Osteoblast (primary cell): Measurements from ENCODE around the gene PAX5. TPM values are rescaled to one million over a fixed set of nuclear protein-coding genes. Genes with fewer than 3 reads are reported as not detected.
A peak's percentile ranks its signal among the peaks of the same experiment; 100 is the strongest.

Experiments used
- DNase-seq: peaks from one replicate; pipeline ENCODE4 v3.0.0; 2011; ENCODE audit warnings: low spot score, mixed read lengths; ENCODE audit not compliant: insufficient read length; ENCODE audit errors: missing footprints
- H2AFZ ChIP-seq: 2 replicates; pipeline ENCODE4 v1.6.0; 2011; ENCODE audit warnings: mild to moderate bottlenecking, low read length
- H3K27ac ChIP-seq: 2 replicates; pipeline ENCODE4 v1.5.1; 2011; ENCODE audit warnings: mild to moderate bottlenecking, low read depth, low read length, moderate library complexity
- H3K27me3 ChIP-seq: 2 replicates; pipeline ENCODE4 v1.6.0; 2012; ENCODE audit warnings: mild to moderate bottlenecking, control low read depth, inconsistent platforms, low read length, moderate library complexity; ENCODE audit not compliant: insufficient read depth
- H3K36me3 ChIP-seq: 2 replicates; pipeline ENCODE4 v1.5.1; 2011; ENCODE audit warnings: mild to moderate bottlenecking, low read length, control low read depth, moderate library complexity; ENCODE audit not compliant: insufficient read depth
- H3K4me1 ChIP-seq: 2 replicates; pipeline ENCODE4 v1.5.1; 2011; ENCODE audit warnings: mild to moderate bottlenecking, low read length, control low read depth, moderate library complexity; ENCODE audit not compliant: insufficient read depth
- H3K4me2 ChIP-seq: 2 replicates; pipeline ENCODE4 v1.6.0; 2011; ENCODE audit warnings: mild to moderate bottlenecking, low read length; ENCODE audit not compliant: insufficient read depth
- H3K4me3 ChIP-seq: fragments of 200-600 bp; sonication (generic); 3 replicates; pipeline ENCODE4 v1.5.1; 2012; ENCODE audit warnings: mild to moderate bottlenecking, low read length, inconsistent platforms; ENCODE audit not compliant: insufficient read depth
- H3K79me2 ChIP-seq: 2 replicates; pipeline ENCODE4 v1.6.0; 2012; ENCODE audit warnings: mild to moderate bottlenecking, low read length, control low read depth, inconsistent platforms; ENCODE audit not compliant: insufficient read depth
- H3K9me3 ChIP-seq: 2 replicates; pipeline ENCODE4 v1.5.1; 2011; ENCODE audit warnings: low read depth, low read length, control low read depth
- H4K20me1 ChIP-seq: 2 replicates; pipeline ENCODE4 v1.6.0; 2012; ENCODE audit warnings: mild to moderate bottlenecking, low read length, control low read depth; ENCODE audit not compliant: insufficient read depth
- CTCF ChIP-seq: IDR thresholded peaks from 2 replicates; pipeline ENCODE4 v1.5.1; 2011; ENCODE audit warnings: mild to moderate bottlenecking, low read depth, low read length, moderate library complexity; ENCODE audit errors: extremely low read depth
- total RNA-seq: library from RNA; depleted of rRNA; stranded (reverse); fragments of >200 nt; gene quantifications from 2 replicates; pipeline ENCODE4 v1.2.3, GENCODE V29; 2012

The PAX5 gene
- total RNA-seq, 1 donor = not detected

GRCh38 chr9:36812556-36812955 lies 221.5 kb downstream of the PAX5 start:
- DNase-seq = no peak
- Histone ChIP-seq H3K79me2 (no peaks in the 10 kb centered on the region), H2AFZ (no peak overlapping the region), H3K4me3 (no peak overlapping the region), H3K4me2 (no peak overlapping the region), H3K4me1 (no peaks in the 10 kb centered on the region), H3K27me3 (peaks cover 45% of the 10 kb centered on the region), H3K9me3 (no peaks in the 10 kb centered on the region), H3K36me3 (no peaks in the 10 kb centered on the region), H3K27ac (no peak overlapping the region), H4K20me1 (no peaks in the 10 kb centered on the region)
- no peak for TF ChIP-seq CTCF

GRCh38 chr9:36808251-36808650 lies 225.8 kb downstream of the PAX5 start:
- H4K20me1 ChIP-seq = no peaks in the 10 kb centered on the region
- no peak overlapping the region for H3K4me2 ChIP-seq
- H3K4me3 ChIP-seq = no peak overlapping the region
- H3K9me3 ChIP-seq = no peaks in the 10 kb centered on the region
- H2AFZ ChIP-seq = no peak overlapping the region
- TF ChIP-seq CTCF = no peak
- H3K4me1 ChIP-seq = no peaks in the 10 kb centered on the region
- DNase-seq = no peak
- H3K27me3 ChIP-seq = peaks cover 45% of the 10 kb centered on the region
- no peaks in the 10 kb centered on the region for H3K36me3 ChIP-seq
- no peaks in the 10 kb centered on the region for H3K79me2 ChIP-seq
- no peak overlapping the region for H3K27ac ChIP-seq

- no peak overlapping the region for H3K4me3 ChIP-seq
- H2AFZ ChIP-seq = no peak overlapping the region
- H4K20me1 ChIP-seq = no peaks in the 10 kb centered on the region
- no peak for TF ChIP-seq CTCF
- H3K36me3 ChIP-seq = no peaks in the 10 kb centered on the region
- H3K4me1 ChIP-seq = no peaks in the 10 kb centered on the region
- H3K4me2 ChIP-seq = no peak overlapping the region
- H3K27me3 ChIP-seq = peaks cover 60% of the 10 kb centered on the region
- H3K79me2 ChIP-seq = no peaks in the 10 kb centered on the region
- no peak for DNase-seq
- no peaks in the 10 kb centered on the region for H3K9me3 ChIP-seq
- no peak overlapping the region for H3K27ac ChIP-seq
Observed at GRCh38 chr9:36803961-36804360, 230.1 kb downstream of the PAX5 start.

GRCh38 chr9:36802201-36802920 lies 231.7 kb downstream of the PAX5 start:
- no peak overlapping the region for H2AFZ ChIP-seq

More at GRCh38 chr9:36802201-36802920, 231.7 kb downstream of the PAX5 start:
- TF ChIP-seq CTCF = no peak
- no peaks in the 10 kb centered on the region for H3K4me1 ChIP-seq
- no peak overlapping the region for H3K27ac ChIP-seq
- H3K9me3 ChIP-seq = no peaks in the 10 kb centered on the region
- DNase-seq = no peak
- no peaks in the 10 kb centered on the region for H3K79me2 ChIP-seq
- peaks cover 58% of the 10 kb centered on the region for H3K27me3 ChIP-seq
- peak overlapping the region; percentile 32 for H3K4me2 ChIP-seq
- H3K4me3 ChIP-seq = no peak overlapping the region
- H4K20me1 ChIP-seq = no peaks in the 10 kb centered on the region
- H3K36me3 ChIP-seq = no peaks in the 10 kb centered on the region
